ENCODE data around the gene CIRBP.

The CIRBP gene

DNA sequence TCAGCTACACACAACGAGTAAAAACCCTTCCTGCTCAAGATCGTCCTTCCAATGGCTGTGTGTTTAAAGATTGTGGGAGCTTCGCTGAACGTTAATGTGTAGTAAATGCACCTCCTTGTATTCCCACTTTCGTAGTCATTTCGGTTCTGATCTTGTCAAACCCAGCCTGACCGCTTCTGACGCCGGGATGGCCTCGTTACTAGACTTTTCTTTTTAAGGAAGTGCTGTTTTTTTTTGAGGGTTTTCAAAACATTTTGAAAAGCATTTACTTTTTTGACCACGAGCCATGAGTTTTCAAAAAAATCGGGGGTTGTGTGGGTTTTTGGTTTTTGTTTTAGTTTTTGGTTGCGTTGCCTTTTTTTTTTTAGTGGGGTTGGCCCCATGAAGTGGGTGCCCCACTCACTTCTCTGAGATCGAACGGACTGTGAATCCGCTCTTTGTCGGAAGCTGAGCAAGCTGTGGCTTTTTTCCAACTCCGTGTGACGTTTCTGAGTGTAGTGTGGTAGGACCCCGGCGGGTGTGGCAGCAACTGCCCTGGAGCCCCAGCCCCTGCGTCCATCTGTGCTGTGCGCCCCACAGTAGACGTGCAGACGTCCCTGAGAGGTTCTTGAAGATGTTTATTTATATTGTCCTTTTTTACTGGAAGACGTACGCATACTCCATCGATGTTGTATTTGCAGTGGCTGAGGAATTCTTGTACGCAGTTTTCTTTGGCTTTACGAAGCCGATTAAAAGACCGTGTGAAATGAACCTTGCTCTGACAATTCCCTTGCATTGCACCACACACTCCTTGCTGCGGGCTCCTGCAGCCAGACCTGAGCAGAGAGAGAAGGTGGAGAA, 3.5 kb downstream of the CIRBP start:
- no peak overlapping the region for H3K4me3 ChIP-seq (ENCODE audit: low read depth, low read length)
- TF ChIP-seq, protein P1, sequence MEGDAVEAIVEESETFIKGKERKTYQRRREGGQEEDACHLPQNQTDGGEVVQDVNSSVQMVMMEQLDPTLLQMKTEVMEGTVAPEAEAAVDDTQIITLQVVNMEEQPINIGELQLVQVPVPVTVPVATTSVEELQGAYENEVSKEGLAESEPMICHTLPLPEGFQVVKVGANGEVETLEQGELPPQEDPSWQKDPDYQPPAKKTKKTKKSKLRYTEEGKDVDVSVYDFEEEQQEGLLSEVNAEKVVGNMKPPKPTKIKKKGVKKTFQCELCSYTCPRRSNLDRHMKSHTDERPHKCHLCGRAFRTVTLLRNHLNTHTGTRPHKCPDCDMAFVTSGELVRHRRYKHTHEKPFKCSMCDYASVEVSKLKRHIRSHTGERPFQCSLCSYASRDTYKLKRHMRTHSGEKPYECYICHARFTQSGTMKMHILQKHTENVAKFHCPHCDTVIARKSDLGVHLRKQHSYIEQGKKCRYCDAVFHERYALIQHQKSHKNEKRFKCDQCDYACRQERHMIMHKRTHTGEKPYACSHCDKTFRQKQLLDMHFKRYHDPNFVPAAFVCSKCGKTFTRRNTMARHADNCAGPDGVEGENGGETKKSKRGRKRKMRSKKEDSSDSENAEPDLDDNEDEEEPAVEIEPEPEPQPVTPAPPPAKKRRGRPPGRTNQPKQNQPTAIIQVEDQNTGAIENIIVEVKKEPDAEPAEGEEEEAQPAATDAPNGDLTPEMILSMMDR (IDR thresholded peaks at IDR 0.05; ENCODE audit: low read depth, low read length, missing control alignments): no peak
- no peak for DNase-seq (ENCODE audit: low read depth)
- in situ Hi-C loops (cut with HindIII; ENCODE audit: low sequenced_read_pairs): no loop called here

DNA sequence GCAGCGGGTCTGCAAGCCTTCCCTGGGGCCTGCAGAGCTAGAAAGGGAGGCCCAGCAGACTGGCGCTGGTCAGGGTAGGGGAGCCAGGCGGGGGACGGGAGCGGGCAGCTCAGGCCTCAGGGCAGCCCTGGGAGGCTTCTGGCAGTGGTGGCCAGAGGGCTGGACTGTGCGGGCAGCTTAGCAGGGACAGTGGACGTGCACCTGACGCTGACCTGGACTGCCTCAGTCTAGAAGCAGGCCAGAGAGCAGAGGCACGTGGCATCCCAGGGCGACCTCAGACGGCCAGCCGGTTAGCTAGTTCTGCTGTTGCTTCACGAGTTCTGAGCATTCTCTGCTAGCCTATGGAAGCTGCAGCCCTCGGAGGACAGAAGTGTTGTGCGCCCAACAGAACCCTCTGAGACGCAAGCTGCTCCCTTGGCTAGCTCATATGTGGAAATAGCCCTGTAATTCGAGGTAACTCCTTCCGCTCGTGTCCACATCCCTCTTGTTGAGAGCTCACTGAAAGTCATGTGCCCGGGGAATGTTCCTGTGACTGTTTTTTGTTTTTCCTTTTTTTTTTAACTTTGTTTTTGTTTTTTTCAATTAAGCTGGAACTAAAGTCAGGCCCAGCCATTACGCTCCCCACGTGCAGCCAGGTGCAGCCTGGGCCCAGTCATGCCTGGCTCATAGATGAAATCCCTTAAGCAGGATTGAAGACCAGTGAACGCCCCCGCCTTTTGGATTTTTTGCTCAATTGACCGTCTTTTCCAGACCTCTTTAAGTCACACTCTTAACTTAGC, 4.3 kb downstream of the CIRBP start:
- in situ Hi-C loops (cut with HindIII; ENCODE audit: low sequenced_read_pairs): no loop called here
- H3K4me3 ChIP-seq (ENCODE audit: low read depth, low read length): no peak overlapping the region
- TF ChIP-seq, protein P1 (IDR thresholded peaks at IDR 0.05; ENCODE audit: low read depth, low read length, missing control alignments): no peak
- no peak for DNase-seq (ENCODE audit: low read depth)

DNA sequence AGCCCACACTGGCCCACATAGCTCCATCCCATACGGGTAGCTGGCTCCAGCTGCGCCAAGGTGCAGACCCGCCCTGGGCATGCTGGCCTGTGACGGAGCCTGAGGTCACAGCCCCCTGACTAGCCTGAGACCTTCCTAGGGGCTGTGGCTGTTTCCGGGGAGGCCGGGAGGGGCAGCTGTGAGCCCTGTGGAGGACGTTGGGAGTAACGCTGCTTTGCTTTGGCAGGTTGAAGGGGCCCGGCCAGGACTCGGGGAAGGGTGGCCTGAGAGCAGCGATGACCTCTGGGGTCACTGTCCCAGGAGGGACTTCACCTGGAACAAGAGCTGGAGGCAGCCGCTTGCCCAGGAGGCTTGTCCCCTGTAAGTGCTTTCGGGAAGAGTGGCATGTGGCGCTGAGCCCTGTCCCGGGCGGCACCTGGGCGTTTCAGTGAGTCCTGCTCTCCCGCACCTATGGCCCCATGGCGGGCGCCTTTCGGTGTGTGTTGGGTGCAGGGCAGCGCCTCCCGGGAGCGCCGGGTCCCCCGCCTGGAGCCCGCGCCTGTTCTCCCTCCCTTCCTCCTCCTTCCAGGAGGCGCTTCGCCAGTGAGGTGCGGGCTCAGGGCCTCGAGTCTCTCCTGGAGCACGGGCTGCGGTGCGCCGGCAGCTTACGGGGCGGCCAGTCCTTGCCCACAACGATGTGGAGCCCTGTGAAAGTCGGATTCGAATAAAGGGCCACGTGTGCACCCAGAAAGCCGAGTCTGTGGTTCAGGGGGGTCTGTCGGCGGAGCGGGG, 5.1 kb downstream of the CIRBP start:
- TF ChIP-seq, protein P1 (IDR thresholded peaks at IDR 0.05; ENCODE audit: low read depth, low read length, missing control alignments): no peak
- no peak for DNase-seq (ENCODE audit: low read depth)
- in situ Hi-C loops (cut with HindIII; ENCODE audit: low sequenced_read_pairs): no loop called here
- peak overlapping the region; percentile 62 for H3K4me3 ChIP-seq (ENCODE audit: low read depth, low read length)

DNA sequence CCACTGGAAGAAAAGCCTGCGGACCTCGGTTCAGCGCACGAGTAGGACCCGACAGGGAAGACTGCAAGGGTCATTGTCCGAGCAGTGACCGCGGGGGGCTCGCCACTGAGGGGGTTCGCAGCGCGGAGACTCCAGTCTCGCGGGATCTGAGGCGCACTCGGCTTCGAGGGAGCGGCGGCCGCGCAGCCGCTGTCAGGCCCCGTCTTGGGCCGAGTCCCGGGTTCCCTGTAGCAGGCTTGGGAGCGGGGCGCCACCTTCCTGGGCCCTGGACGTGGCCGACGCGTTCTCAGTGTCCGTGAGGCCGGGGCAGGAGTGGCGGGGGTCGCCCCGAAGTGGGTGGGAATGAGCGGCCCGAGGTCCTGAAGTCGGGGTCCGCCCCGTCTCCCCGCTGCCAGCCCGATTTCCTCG, 5.7 kb downstream of the CIRBP start:
- TF ChIP-seq, protein P1 (IDR thresholded peaks at IDR 0.05; ENCODE audit: low read depth, low read length, missing control alignments): no peak
- no peak for DNase-seq (ENCODE audit: low read depth)
- H3K4me3 ChIP-seq (ENCODE audit: low read depth, low read length): peak overlapping the region; percentile 62
- in situ Hi-C loops (cut with HindIII; ENCODE audit: low sequenced_read_pairs): no loop called here

DNA sequence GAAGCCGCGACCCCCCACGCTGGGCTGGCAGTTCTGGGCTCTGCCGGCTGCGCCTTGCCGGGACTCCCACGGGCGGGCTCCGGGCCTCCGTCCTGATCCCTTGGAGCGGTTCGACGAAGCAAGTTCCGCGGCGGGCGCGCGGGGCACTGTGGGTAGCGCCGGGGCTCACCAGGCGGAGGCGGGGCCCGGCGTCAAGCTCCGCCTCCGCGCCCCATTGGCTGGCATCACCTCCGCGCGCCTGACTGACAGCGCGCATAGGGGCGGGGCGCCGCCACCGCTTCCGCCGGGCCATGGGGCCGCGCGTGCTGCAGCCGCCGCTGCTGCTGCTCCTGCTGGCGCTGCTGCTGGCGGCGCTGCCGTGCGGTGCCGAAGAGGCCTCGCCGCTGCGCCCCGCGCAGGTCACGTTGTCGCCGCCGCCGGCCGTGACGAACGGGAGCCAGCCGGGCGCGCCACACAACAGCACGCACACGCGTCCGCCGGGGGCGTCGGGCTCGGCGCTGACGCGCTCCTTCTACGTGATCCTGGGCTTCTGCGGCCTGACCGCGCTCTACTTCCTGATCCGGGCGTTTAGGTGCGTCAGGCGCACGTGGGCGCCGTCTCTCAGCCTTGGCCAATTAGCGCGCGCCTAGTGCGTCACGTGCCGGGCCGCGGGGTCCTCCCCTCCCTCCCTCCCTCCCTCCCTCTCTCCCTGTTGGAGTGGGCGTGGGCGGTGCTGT, 6.3 kb downstream of the CIRBP start, which contains the start of gene FAM174C:
Gene FAM174C (plus strand): TSS at position 271 of the 716 bp plus-strand sequence. CDS start 20 bp downstream, at position 291.
- peak within 1 kb of the TSS; percentile 62 for H3K4me3 ChIP-seq (ENCODE audit: low read depth, low read length)
- TF ChIP-seq, protein P1 (IDR thresholded peaks at IDR 0.05; ENCODE audit: low read depth, low read length, missing control alignments): no peak
- in situ Hi-C loops (cut with HindIII; ENCODE audit: low sequenced_read_pairs): no loop called here
- peak; percentile 89 for DNase-seq (ENCODE audit: low read depth)
